Large intestine (tissue), 3 donors: ENCODE data around the gene CDIP1. TPM values are rescaled to one million over a fixed set of nuclear protein-coding genes. Genes with fewer than 3 reads are reported as not detected.

Source experiments
- DNase-seq, 2 donors: peaks; one replicate each; pipeline versions ENCODE4 v3.0.0 to v3.0.0-alpha.2; 2013
- H3K27ac ChIP-seq: one replicate; pipeline ENCODE4 v1.5.1; 2013; ENCODE audit warnings: low read length
- H3K27me3 ChIP-seq: 2 replicates; pipeline ENCODE4 v1.6.1; 2013; ENCODE audit warnings: low read length; ENCODE audit not compliant: control insufficient read depth, insufficient read depth
- H3K36me3 ChIP-seq: 2 replicates; pipeline ENCODE4 v1.6.1; 2013; ENCODE audit warnings: low read length; ENCODE audit not compliant: control insufficient read depth, insufficient read depth
- H3K4me1 ChIP-seq: one replicate; pipeline ENCODE4 v1.6.1; 2013; ENCODE audit warnings: low read length; ENCODE audit not compliant: control insufficient read depth, insufficient read depth
- H3K4me3 ChIP-seq: one replicate; pipeline ENCODE4 v1.5.1; 2013; ENCODE audit warnings: low read length
- H3K9me3 ChIP-seq: one replicate; pipeline ENCODE4 v1.6.1; 2013; ENCODE audit warnings: mild to moderate bottlenecking, low read depth, low read length, moderate library complexity; ENCODE audit not compliant: control insufficient read depth
- WGBS: methylation state at CpG from one replicate; pipeline ENCODE4 v1.1.5; 2013; ENCODE audit warnings: low lambda C conversion rate; ENCODE audit not compliant: insufficient coverage; 5-methylcytosine and 5-hydroxymethylcytosine counted together
- polyA plus RNA-seq: library from polyadenylated mRNA; unstranded; fragments of 120-200 nt; gene quantifications from one replicate; pipeline ENCODE4 v1.2.1, GENCODE V29; 2013

The CDIP1 gene
- polyA plus RNA-seq, 1 donor: 44.6 TPM

GRCh38 chr16:4507588-4508345 lies 30.8 kb downstream of the CDIP1 start:
- DNase-seq: no peak
- Histone ChIP-seq H3K9me3 (no peaks in the 10 kb centered on the region), H3K36me3 (peaks cover 62% of the 10 kb centered on the region), H3K27me3 (no peaks in the 10 kb centered on the region), H3K4me3 (no peak overlapping the region), H3K4me1 (no peaks in the 10 kb centered on the region), H3K27ac (no peak overlapping the region)
- WGBS: no CpG with 5 or more reads among the region's 17 CpGs

- peaks cover 48% of the 10 kb centered on the region for H3K36me3 ChIP-seq
- H3K27me3 ChIP-seq: no peaks in the 10 kb centered on the region
- no peaks in the 10 kb centered on the region for H3K4me1 ChIP-seq
- no peak overlapping the region for H3K27ac ChIP-seq
- WGBS: no CpG with 5 or more reads among the region's 3 CpGs
- DNase-seq: peak; percentile 57 to 59
- no peak overlapping the region for H3K4me3 ChIP-seq
- no peaks in the 10 kb centered on the region for H3K9me3 ChIP-seq
Measured at GRCh38 chr16:4506450-4506849, 32.1 kb downstream of the CDIP1 start.

- H3K4me1 ChIP-seq: peaks cover 3% of the 10 kb centered on the region
Measured at GRCh38 chr16:4505356-4506147, 33.0 kb downstream of the CDIP1 start.

GRCh38 chr16:4501071-4501478 lies 37.5 kb downstream of the CDIP1 start:
- no peaks in the 10 kb centered on the region for H3K9me3 ChIP-seq
- peaks cover 12% of the 10 kb centered on the region for H3K4me1 ChIP-seq
- no peaks in the 10 kb centered on the region for H3K27me3 ChIP-seq
- peak in 1 of 2 donors; percentile 23 for DNase-seq
- no peak overlapping the region for H3K27ac ChIP-seq
- peaks cover 15% of the 10 kb centered on the region for H3K36me3 ChIP-seq
- H3K4me3 ChIP-seq: no peak overlapping the region
- WGBS: 17% methylated on average over 2 of the region's 5 CpGs

More at GRCh38 chr16:4505356-4506147, 33.0 kb downstream of the CDIP1 start:
- Histone ChIP-seq H3K27me3 (no peaks in the 10 kb centered on the region), H3K9me3 (no peaks in the 10 kb centered on the region), H3K27ac (no peak overlapping the region), H3K4me3 (no peak overlapping the region), H3K36me3 (peaks cover 40% of the 10 kb centered on the region)
- WGBS: 67% methylated on average over 2 of the region's 13 CpGs
- DNase-seq: no peak

- Histone ChIP-seq H3K36me3 (peaks cover 11% of the 10 kb centered on the region), H3K4me3 (no peak overlapping the region), H3K4me1 (peaks cover 12% of the 10 kb centered on the region), H3K9me3 (no peaks in the 10 kb centered on the region), H3K27ac (peak overlapping the region; percentile 14), H3K27me3 (no peaks in the 10 kb centered on the region)
- WGBS: no CpG with 5 or more reads among the region's 3 CpGs
- peak in 1 of 2 donors; percentile 38 for DNase-seq
Measured at GRCh38 chr16:4500272-4500671, 38.3 kb downstream of the CDIP1 start.

- DNase-seq: no peak
- no peak overlapping the region for H3K27ac ChIP-seq
- H3K4me1 ChIP-seq: peaks cover 12% of the 10 kb centered on the region
- no peak overlapping the region for H3K4me3 ChIP-seq
- H3K27me3 ChIP-seq: no peaks in the 10 kb centered on the region
- no CpG with 5 or more reads among the region's 4 CpGs for WGBS
- H3K9me3 ChIP-seq: no peaks in the 10 kb centered on the region
- H3K36me3 ChIP-seq: peaks cover 10% of the 10 kb centered on the region
Measured at GRCh38 chr16:4499196-4499555, 39.4 kb downstream of the CDIP1 start.

GRCh38 chr16:4498546-4499195 lies 39.9 kb downstream of the CDIP1 start:
- H3K36me3 ChIP-seq: peaks cover 10% of the 10 kb centered on the region
- WGBS: no CpG with 5 or more reads among the region's 8 CpGs
- H3K27ac ChIP-seq: no peak overlapping the region
- no peaks in the 10 kb centered on the region for H3K27me3 ChIP-seq
- no peak overlapping the region for H3K4me3 ChIP-seq
- DNase-seq: no peak
- H3K4me1 ChIP-seq: peaks cover 12% of the 10 kb centered on the region
- H3K9me3 ChIP-seq: no peaks in the 10 kb centered on the region

- H3K9me3 ChIP-seq: no peaks in the 10 kb centered on the region
- DNase-seq: no peak
- no peaks in the 10 kb centered on the region for H3K27me3 ChIP-seq
- WGBS: no CpG with 5 or more reads among the region's 4 CpGs
- H3K27ac ChIP-seq: no peak overlapping the region
- peaks cover 12% of the 10 kb centered on the region for H3K4me1 ChIP-seq
- peaks cover 18% of the 10 kb centered on the region for H3K36me3 ChIP-seq
- no peak overlapping the region for H3K4me3 ChIP-seq
Measured at GRCh38 chr16:4496305-4496704, 42.3 kb downstream of the CDIP1 start.

GRCh38 chr16:4495766-4496165 lies 42.8 kb downstream of the CDIP1 start:
- peaks cover 18% of the 10 kb centered on the region for H3K36me3 ChIP-seq
- no peaks in the 10 kb centered on the region for H3K27me3 ChIP-seq
- no peak overlapping the region for H3K27ac ChIP-seq
- no peak for DNase-seq
- no peak overlapping the region for H3K4me3 ChIP-seq
- H3K9me3 ChIP-seq: no peaks in the 10 kb centered on the region
- peaks cover 11% of the 10 kb centered on the region for H3K4me1 ChIP-seq
- WGBS: 100% methylated on average over 1 of the region's 2 CpGs

GRCh38 chr16:4494746-4495490 lies 43.7 kb downstream of the CDIP1 start:
- no peak for DNase-seq
- Histone ChIP-seq H3K4me3 (no peak overlapping the region), H3K27me3 (no peaks in the 10 kb centered on the region), H3K27ac (no peak overlapping the region), H3K9me3 (no peaks in the 10 kb centered on the region), H3K4me1 (peaks cover 2% of the 10 kb centered on the region), H3K36me3 (peaks cover 18% of the 10 kb centered on the region)
- 100% methylated on average over 1 of the region's 6 CpGs for WGBS
